Kidney epithelial cell (primary cell): Measurements from ENCODE around the gene BTF3. TPM values are rescaled to one million over a fixed set of nuclear protein-coding genes. Genes with fewer than 3 reads are reported as not detected.

Experiments
- DNase-seq: peaks from one replicate; pipeline ENCODE4 v3.0.0-alpha.2; 2010; ENCODE audit warnings: low read depth
- H3K27me3 ChIP-seq: 2 replicates; pipeline ENCODE4 v1.6.0; 2011; ENCODE audit warnings: low read length; ENCODE audit not compliant: control insufficient read depth, insufficient read depth
- H3K36me3 ChIP-seq: 2 replicates; pipeline ENCODE4 v1.5.1; 2011; ENCODE audit warnings: low read length; ENCODE audit not compliant: control insufficient read depth, insufficient read depth
- H3K4me3 ChIP-seq: 2 replicates; pipeline ENCODE4 v1.5.1; 2011; ENCODE audit warnings: low read depth, mild to moderate bottlenecking, control low read depth, low read length
- CTCF ChIP-seq: IDR thresholded peaks from 2 replicates; pipeline ENCODE4 v1.5.1; 2011; ENCODE audit warnings: mild to moderate bottlenecking, moderate library complexity, low read length, control low read depth, inconsistent platforms; ENCODE audit not compliant: insufficient read depth, poor library complexity, severe bottlenecking
- total RNA-seq: library from RNA; depleted of rRNA; stranded (reverse); fragments of >200 nt; gene quantifications from 2 replicates; pipeline ENCODE4 v1.2.3, GENCODE V29; 2015

Gene BTF3
- total RNA-seq, 1 donor from 2014 or later, result 708 TPM

DNA sequence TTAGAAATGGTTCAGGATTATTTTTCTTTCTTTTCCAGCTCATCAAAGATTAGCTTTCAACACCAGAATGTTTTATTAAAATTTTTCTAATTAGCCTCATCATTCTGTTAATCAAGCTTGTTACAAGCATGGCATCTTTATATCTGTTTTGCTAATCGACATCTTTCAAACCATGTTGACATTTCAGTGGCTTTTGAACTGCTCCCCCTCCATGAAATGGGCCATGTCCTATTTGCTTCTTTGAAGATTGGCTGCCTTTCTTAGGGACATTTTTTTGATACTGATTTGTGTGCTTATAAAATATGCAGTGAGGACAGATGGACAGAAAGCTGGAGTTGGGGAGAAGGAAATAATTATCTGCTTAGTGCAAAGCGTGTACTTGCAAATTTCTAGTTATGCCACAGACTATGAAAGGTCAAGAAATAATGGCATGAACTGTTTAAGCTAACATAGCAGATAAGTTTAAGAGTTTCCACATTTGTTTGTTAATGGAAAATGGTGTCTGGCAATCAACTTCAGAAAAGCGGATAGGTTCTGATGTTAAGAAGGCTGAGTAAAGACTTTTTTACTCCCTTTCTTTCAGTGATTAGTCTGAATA is 27.5 kb downstream of the BTF3 start:
- Histone ChIP-seq H3K4me3 (no peak overlapping the region), H3K27me3 (no peaks in the 10 kb centered on the region), H3K36me3 (no peaks in the 10 kb centered on the region)
- no peak for TF ChIP-seq CTCF
- no peak for DNase-seq

- no peak for DNase-seq
- H3K4me3 ChIP-seq, result no peak overlapping the region
- TF ChIP-seq CTCF, result no peak
- no peaks in the 10 kb centered on the region for H3K27me3 ChIP-seq
- H3K36me3 ChIP-seq, result no peaks in the 10 kb centered on the region
These were observed 30.0 kb downstream of the BTF3 start for GRCh38 chr5:73528248-73528647.

GRCh38 chr5:73529081-73529480 is 30.8 kb downstream of the BTF3 start:
- TF ChIP-seq CTCF, result no peak
- no peaks in the 10 kb centered on the region for H3K36me3 ChIP-seq
- DNase-seq, result no peak
- H3K4me3 ChIP-seq, result no peak overlapping the region
- no peaks in the 10 kb centered on the region for H3K27me3 ChIP-seq

GRCh38 chr5:73531356-73531755 is 33.1 kb downstream of the BTF3 start:
- DNase-seq, result no peak
- no peak overlapping the region for H3K4me3 ChIP-seq

DNA sequence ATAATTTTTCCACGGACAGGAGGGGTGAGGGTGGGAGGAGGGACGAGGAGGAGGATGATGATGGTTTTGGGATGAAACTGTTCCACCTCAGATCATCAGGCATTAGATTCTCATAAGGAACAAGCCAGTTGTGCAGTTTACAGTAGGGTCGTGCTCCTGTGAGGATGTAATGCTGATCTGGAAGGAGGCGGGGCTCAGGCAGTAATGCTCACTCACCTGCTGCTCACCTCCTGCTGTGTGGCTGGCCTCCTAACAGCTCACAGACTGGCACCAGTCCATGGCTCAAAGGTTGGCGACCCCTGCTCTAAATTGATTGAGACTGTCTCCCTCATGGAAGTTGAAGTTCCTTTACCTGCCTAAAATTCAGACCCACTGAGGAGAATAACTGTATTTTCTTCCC is 34.0 kb downstream of the BTF3 start:
- Histone ChIP-seq H3K36me3 (no peaks in the 10 kb centered on the region), H3K27me3 (no peaks in the 10 kb centered on the region), H3K4me3 (no peak overlapping the region)
- TF ChIP-seq CTCF, result no peak
- DNase-seq, result no peak

More at GRCh38 chr5:73531356-73531755, 33.1 kb downstream of the BTF3 start:
- TF ChIP-seq CTCF, result no peak
- Histone ChIP-seq H3K36me3 (no peaks in the 10 kb centered on the region), H3K27me3 (no peaks in the 10 kb centered on the region)

GRCh38 chr5:73534011-73534644 is 35.9 kb downstream of the BTF3 start:
- Histone ChIP-seq H3K27me3 (no peaks in the 10 kb centered on the region), H3K4me3 (no peak overlapping the region), H3K36me3 (no peaks in the 10 kb centered on the region)
- no peak for TF ChIP-seq CTCF
- DNase-seq, result no peak
